Posterior cingulate gyrus (tissue), 11 donors: ENCODE measurements around the gene ZFHX3.

Experiments
- DNase-seq, 10 donors: peaks; one replicate each; pipeline versions ENCODE4 v3.0.0 to v3.0.0-alpha.2; 2020 to 2021; ENCODE audit warnings: mixed read lengths in 3 of 10
- intact Hi-C: fragments of 100-400 bp; cut with DNase I; formaldehyde crosslinking; loops from one replicate; pipeline ENCODE4 v1.15.1; 2023

The ZFHX3 gene

GRCh38 chr16:72865258-72865657, 182.7 kb downstream of the ZFHX3 start:
- DNase-seq: no peak
- intact Hi-C loops: no loop called here

DNA sequence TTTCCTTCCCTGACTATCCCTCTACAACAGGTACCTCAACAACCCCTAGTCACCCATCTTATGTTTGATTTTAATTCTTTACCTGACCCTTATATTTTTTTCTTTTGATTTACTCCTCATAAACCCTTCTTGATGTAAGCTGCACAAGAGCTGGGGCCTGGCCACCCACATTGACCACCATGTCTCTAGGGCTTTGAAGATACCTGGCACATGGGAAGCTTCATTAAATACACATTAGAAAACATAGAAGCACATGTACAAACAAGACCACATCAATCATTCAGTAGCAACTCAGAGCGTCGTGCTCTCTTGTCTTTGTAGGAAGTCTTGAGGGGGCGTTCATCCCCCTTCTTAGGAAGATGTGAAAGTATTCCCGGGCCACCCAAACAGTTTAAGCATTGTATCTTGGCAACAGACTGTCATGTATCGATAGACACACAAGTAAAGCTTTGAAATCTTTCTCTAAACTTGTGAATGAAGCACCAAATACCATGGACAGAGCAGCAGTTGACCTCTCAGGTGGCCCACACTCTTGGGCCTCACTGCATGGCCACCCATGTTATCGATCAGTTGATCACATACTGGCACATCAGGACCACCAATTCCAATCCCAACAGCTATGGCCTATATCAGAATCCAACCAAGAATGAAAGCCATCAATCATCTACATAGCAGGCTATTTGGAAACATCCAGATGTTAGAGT, 183.6 kb downstream of the ZFHX3 start:
- no peak for DNase-seq

DNA sequence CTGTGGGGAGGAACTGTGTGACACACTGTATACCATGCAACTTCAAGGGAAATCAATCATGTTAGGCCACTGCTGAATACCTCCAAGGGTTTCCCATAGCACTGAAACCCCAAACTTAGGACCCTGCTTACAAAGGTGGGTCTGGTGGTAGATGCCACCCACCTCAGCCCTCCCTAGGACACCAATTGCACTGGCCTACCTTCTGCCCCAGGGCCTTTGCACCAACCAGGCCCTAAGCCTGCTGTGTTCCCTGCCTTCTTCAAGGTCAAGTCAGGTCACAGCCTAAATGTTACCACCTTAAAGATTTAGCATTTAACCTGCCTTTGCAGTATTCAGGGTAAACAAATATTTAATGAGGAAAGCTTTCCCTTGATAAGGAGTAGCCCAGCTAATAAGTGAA, 185.8 kb downstream of the ZFHX3 start:
- no peak for DNase-seq
- intact Hi-C loops: no loop called here

More for the DNA sequence above, 183.6 kb downstream of the ZFHX3 start:
- intact Hi-C loops: no loop called here

DNA sequence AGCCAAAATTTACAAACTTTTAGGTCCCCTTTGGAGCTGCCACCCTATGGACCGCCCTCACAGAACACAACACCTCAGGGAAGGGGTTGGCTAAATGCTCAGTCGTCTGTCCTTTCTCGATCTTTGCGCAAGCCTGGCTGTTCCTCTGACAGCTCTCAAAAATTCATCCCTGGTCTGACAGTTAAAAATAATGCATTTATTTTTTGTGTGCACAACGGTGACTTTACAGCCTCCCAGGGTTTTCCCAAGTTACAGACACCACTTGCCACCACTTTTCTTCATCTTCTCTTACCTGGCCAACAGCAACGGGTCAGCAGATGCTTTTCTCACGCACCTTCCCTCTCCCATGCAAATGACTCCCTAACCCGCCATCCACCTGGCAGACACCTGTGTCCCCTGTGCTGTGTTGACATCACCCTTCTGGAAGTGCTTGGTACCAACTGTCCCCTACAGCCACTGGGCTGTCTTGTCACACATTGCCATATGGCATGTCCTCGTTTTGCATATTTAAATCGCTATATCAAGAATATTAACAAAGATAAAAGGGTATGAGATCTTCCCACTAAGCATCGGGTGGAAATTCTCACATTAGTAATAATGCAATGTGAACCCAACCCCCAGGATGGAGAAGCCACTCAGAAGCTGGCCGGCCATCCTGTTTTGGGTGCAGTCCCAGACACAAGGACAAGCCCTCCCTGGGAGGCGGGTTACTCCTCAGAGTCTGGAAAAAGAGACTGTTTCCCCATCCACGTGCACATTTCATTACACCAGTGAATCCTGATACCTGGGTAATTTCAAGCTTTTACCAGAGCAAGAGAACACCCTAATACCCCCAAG, 187.0 kb downstream of the ZFHX3 start:
- intact Hi-C loops: no loop called here
- DNase-seq: no peak

DNA sequence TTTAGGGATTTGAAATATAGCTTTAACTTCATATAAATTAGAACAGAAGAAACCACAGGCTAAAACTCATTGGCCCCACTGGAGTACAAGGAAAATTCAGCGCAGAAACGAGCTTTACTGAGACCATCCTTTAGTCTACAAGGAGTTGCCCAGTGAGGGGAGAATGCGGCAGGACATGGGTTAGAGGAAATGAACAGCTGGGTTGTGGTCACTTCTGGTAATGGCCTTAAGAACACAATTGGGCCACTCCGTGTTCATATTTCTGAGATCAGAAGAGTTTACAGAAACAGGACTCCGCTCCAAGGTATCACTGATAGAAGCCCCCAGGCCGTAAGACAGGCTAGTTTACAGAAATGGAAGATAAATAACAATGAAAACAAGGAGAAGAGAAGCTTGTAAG, 188.3 kb downstream of the ZFHX3 start:
- DNase-seq: no peak
- intact Hi-C loops: no loop called here

DNA sequence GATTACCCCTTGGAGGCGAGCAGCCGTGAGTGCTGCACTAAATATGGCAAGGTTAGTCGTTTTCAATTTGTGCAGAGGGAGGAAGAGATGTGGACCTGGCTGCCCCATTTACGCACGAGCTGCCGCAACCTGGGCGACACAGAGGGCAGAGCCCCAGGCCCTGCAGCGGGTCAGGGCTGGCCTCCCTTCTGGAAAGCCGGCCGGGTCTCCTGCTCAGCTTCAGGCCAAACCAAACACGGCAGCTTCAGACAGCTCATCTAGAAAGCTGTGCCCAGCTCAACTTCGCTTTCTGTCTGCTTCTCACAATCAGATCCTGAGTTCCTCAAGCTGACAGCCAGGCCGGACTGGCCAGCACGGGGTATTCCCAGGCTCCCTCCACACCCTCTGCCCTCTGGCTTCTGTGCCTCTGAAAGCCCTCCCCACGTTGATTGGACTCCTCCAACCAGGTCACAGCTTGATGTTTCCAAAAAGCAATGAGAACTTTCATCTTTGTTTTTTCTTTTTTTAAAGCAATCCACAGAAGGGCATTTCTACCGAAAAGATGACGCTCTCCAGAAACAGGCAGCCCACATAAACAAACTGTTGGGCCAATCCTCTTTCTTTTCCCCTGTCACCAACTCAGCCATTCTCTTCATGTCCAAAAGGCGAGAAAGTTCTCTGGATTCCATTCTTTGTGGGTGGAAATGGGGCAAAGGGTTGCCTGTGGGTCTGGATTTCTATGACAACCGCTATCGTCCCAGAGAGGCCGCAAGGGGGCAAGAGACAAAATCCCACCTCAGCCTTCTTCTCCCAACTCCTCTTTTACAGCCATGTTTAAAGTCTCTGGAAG, 189.0 kb downstream of the ZFHX3 start:
- DNase-seq: no peak
- intact Hi-C loops: no loop called here

- intact Hi-C loops: no loop called here
- peak in 1 of 10 donors; percentile 42 for DNase-seq
These were observed 189.9 kb downstream of the ZFHX3 start for GRCh38 chr16:72857834-72858664.

DNA sequence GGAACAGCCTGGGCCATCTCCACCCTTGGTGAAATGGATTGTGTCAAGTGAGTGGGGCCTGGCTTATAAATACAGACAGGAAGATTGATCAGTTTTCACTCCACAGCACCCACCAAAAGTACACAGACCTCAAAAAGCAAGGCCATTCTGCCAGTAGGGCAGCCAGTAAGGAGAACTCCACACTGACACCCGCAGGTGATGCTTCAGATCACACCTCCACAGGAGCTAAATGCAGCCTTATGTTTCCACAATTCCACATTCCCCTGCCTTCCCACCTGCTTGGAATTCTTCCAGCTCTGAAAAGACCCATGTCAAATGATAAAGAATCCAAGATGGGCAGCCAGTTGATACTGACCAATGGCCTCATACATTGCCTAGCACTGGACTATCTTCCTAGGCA, 191.1 kb downstream of the ZFHX3 start:
- peak in 1 of 10 donors; percentile 67 for DNase-seq
- intact Hi-C loops: no loop called here

DNA sequence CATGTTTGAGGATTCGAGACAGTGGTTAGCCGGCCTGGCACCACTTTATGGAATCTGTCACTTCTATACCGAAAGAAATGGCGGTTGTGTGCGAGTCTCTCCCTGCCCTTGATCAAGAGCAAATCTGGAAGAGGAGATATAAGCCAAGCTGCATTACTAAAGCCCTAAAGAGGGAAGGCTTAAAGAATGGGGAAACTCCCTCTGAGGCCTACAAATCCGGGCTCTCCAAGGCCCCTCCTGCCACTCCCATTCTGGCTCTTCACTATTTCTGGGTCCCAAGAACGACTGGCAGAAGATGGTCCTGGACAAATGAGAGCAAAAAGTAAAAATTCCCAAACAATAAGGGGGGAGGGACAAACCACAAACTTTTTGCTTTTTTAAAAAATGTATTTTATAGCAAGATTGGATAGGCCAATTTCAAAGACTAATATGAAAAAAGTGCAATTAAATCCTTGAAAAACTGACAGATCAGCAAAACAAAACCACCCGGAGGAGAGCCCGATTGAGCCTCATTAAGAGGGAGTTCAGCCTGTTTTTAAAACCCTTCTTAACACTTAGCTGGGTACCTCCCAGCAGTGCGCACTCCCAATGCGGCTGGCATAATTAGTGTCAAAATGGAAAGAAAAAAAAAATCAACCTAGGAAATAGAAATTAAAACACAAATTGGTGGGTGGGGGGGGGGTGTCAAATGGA, 193.5 kb downstream of the ZFHX3 start:
- DNase-seq: no peak
- intact Hi-C loops: no loop called here

GRCh38 chr16:72853575-72854266, 194.2 kb downstream of the ZFHX3 start:
- intact Hi-C loops: no loop called here
- no peak for DNase-seq

DNA sequence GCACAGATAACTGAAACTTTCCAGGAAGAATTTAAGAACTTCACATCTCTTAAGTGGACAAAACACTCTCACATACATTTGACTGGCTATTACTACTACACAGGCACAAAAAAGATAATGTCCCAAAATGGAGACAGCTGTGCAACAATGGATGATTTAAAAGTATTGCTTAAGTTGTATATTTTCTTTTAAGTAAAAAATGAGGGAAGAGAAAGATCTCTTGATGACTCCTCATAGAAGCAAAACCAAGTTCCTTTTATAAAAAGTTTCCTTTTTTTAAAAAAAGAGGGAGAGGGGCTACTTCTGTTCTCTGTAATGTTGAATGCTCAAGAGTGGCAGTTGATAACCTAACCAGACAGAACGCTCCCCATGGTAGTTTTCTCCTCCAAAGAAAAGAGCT, 195.5 kb downstream of the ZFHX3 start:
- no peak for DNase-seq
- intact Hi-C loops: no loop called here

DNA sequence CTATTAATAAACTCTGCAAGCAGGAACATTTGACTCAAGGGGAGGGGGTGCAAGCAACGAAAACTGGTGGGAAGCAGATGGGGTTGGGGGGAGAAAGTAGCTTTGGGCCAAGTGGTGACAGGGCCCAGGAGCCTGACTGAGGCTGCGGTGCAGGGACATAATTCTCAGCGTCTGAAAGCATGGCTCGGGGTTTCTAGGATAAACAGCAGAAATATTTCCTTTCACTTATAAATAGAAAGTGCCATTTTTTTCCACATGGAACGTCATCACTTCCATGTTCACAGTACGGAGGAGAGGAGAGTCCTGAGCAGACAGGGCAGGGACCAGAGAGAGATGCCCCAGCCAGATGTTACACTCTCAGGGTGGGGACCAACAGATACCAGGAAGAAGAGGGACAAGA, 197.1 kb downstream of the ZFHX3 start:
- intact Hi-C loops: no loop called here
- no peak for DNase-seq

DNA sequence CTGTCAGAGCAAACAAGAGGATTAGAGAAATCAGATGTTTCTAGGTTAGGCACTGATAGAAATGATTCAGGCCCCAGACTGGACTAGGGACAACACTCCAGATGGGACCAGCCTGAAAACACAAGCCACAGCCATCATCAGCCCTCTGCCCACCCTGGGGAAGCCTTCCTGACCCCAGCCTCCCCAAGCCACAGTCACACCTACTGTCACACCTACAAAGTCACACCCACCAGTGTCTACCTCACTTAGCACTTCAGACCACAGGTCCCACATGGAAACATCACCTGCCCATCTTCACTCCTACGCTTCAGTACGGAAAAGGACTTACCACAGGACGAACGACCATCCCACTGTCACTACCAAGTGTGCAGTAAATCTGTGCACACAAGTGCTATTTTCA, 197.9 kb downstream of the ZFHX3 start:
- no peak for DNase-seq
- intact Hi-C loops: no loop called here

- peak; percentile 60 to 95 (median 74) for DNase-seq
- intact Hi-C loops: no loop called here
These were observed 198.9 kb downstream of the ZFHX3 start for GRCh38 chr16:72848759-72849664.

GRCh38 chr16:72848028-72848400, 199.9 kb downstream of the ZFHX3 start:
- DNase-seq: no peak
- intact Hi-C loops: no loop called here

- intact Hi-C loops: no loop called here
- DNase-seq: peak in 2 of 10 donors; percentile 27 to 88
These were observed 200.5 kb downstream of the ZFHX3 start for GRCh38 chr16:72847187-72848027.

DNA sequence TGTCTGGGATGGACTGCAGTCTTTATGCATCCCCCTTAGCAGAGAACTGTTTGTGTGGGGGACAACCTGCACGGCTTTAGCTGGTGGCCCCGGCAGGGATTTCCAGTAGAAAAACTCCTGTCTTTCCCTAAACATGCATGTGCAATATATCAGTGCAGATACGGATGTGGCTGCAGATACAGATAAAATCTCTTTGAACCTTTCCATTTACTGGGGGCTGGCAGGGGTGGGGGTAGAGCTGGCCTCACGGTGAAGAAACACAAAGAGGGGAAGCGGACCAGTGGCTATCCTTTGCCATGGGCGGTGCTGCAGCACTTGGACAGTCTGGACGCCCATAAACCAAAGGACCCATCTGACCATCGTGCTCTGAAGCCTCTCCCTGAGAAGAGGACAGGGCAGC, 201.3 kb downstream of the ZFHX3 start:
- no peak for DNase-seq
- intact Hi-C loops: no loop called here
